ENCODE data around the gene RFLNA. TPM values are rescaled to one million over a fixed set of nuclear protein-coding genes. Genes with fewer than 3 reads are reported as not detected.

RFLNA gene
- 8.8 TPM for total RNA-seq

GRCh38 chr12:124294780-124295341 lies at the start of gene RFLNA:
RFLNA (plus strand) TSS chr12:124295093; CDS start chr12:124295430, 337 bp downstream.

Small RNA genes lying within 50 kb of the gene (small RNA-seq; reads per million reads assigned to genes)
- gene MIR6880: not detected

Data from diencephalon (tissue), 1 donor.